ENCODE data around the gene CDC73.
"Not testable (repeated sequence)": the region's sequence is repeated elsewhere in the genome, so short reads cannot be mapped to it uniquely, and the experiment has no call there.

CDC73 gene

GRCh38 chr1:193181985-193182384, 60.2 kb downstream of the CDC73 start:
- DNase-seq: no peak

GRCh38 chr1:193183019-193183627, 61.3 kb downstream of the CDC73 start:
- DNase-seq: no peak

DNA sequence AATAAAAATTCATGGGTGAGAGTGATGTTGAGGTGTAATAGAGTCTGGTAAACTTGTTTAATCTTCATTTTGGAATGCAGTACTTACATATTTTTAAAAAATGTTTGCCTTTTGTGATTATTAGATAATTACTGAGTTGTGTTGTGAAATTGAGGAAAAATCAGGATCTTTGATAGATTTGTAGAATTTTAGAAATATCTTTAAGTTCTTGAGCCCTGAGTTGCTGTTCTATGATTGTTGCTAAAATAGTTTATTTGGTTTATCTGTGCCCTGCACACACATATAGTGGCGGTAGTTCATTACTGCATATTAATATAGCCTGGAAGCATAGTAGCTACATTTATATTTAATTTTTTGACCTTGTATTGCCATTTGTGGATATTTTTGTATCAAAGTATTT, 62.9 kb downstream of the CDC73 start:
- no peak for DNase-seq

DNA sequence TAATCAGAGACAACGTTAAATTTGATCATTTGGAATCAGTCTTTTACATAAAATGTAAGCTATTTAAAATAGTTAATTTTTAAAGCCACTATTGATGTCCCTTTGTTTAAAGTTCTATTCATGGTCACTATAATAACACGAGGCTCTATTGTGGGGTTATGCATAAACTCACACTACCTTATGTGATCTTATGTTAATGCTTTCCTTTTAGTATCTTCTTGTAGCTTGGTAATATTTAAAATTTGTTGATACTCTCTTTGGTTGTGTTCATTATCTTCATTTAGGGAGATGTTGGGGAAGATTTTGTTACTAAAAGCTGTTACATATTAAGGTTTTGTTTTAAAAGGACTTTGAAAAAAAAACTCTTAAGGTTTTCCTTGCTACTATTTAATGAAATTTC, 63.4 kb downstream of the CDC73 start:
- no peak for DNase-seq

DNA sequence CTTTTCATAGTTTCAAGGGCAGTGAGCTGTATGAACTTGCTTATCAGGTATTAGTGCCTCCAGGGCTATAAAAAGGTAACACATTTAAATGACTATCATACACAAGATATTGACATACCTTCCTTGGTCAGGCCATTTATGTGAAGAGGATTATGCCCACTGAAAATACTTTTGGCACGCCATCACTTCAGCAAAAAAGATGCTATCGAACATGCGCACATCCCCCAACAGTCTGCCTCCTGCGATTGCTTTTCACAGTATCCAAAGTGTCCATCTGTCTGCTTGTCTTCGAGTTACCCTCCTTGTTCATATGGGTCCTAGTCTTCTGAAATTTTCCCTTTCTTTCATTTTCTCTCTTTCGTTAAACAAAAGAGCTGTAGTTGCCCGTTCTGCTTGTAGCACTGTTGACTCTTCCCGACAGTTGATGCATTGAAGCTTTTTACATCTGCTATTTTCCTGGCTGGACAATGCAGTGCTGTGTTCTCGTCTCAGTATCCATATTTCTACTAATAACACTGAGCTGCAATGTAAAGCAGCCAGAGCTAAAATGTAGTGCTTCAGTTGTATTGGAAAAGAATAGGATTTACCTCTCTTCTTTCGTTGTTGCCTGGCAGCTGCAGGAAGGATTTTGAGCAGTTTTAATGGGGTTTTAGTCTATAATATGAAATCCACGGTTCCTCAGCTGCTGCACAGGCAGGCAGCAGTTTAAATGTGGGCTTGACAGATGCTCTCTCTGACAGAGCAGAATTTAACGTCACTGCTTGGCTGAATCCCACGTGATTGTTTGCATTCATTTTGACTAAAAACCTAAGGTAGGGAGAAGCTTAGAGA, 64.3 kb downstream of the CDC73 start, which contains the start of gene B3GALT2:
TSS of gene B3GALT2 (minus strand) at position 713 of the 831 bp plus-strand sequence. CDS start 5,051 bp downstream, outside the sequence.
- DNase-seq: peak; percentile 13

DNA sequence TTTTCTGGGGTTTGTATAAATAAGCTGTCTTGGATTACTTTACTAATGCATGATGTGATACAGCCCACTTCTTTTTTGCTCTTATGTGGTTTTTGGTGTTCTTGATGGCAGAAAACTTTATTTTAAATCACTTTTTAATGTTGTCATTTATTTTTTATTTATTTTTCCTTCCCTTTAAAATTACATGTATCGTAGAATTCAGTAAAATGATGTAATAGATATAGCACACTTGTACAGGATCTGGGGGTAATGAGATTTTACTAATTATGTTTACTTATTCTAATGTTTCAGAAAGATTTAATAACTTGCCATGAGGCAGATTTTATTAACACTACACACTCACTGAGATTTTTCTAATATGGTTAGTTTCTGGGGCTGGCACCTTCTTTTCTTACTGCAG, 65.3 kb downstream of the CDC73 start:
- no peak for DNase-seq

GRCh38 chr1:193188915-193189314, 67.1 kb downstream of the CDC73 start:
- not testable (repeated sequence) for DNase-seq

- DNase-seq: no peak
Observed at GRCh38 chr1:193189442-193190095, 67.7 kb downstream of the CDC73 start.

GRCh38 chr1:193190096-193190744, 68.4 kb downstream of the CDC73 start:
- no peak for DNase-seq

- DNase-seq: no peak
Observed at GRCh38 chr1:193192586-193192985, 70.8 kb downstream of the CDC73 start.

DNA sequence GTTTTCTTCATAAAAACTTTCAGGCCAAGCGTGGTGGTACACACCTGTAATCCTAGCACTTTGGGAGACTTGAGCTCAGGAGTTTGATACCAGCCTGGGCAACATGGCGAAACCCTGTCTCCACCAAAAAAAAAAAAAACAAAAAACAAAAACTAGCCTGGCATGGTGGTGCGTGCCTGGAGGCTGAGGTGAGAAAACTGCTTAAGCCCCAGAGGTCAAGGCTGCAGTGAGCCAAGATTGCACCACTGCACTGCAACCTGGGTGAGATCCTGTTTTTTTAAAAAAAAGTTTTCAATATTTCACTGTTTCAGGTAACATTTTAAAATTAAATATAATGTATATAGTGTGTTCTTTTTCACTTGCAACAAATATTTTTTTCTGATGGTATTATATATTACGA, 78.1 kb downstream of the CDC73 start:
- DNase-seq: no peak

GRCh38 chr1:193201021-193201420, 79.2 kb downstream of the CDC73 start:
- DNase-seq: no peak

GRCh38 chr1:193210996-193211395, 89.2 kb downstream of the CDC73 start:
- no peak for DNase-seq

DNA sequence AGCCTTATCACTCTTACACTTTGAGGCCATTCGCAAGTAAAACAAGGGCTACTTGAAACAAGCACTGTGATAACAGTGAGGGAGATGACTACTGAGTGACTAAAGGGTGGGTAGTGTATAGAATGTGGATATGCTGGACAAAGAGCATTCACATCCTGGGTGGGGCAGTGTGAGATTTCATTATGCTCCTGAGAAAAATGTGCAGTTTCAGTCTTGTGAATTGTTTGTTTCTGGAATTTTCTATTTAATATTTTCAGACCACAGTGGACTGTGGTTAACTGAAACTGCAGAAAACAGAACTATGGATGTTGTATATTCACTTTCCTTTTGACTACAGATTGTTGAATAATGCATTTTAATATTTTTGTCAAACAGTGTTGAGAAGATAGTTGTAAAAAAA, 89.7 kb downstream of the CDC73 start:
- DNase-seq: no peak

DNA sequence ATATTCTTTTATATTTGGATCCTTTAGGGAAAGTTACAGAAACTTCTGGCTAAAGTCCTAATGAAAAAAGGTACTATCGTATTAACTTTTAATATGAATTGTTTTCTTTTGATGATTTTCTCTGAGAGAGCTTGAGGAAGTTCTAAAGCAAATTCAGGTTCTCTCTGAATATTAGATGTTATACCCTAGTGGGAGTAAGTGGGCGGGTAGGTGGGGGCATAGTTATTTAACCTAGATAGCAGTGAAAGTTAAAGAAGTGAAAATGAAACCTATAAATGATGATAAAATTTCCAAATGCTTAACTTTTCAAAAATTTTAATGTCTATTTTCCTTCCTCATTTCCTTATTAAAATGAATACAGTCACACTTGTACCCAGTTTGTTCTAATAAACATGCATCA, 90.8 kb downstream of the CDC73 start:
- no peak for DNase-seq

- no peak for DNase-seq
Observed at GRCh38 chr1:193213998-193214397, 92.2 kb downstream of the CDC73 start.

- no peak for DNase-seq
Observed at GRCh38 chr1:193216920-193217319, 95.1 kb downstream of the CDC73 start.

DNA sequence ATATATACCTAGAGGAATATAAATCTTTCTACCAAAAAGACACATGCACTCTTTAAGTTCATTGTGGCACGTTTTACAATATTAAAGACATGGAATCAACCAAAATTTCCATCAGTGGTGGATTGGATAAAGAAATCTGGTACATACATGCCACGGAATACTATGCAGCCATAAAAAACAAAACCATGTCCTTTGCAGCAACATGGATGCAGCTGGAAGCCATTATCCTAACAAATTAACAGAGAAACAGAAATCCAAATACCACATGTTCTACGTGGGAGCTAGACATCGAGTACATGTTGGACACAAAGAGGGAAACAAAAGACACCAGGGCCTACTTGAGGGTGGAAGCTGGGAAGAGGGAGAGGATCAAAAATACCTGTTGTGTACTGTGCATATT, 97.6 kb downstream of the CDC73 start:
- no peak for DNase-seq

- DNase-seq: no peak
Observed at GRCh38 chr1:193221651-193222050, 99.8 kb downstream of the CDC73 start.

DNA sequence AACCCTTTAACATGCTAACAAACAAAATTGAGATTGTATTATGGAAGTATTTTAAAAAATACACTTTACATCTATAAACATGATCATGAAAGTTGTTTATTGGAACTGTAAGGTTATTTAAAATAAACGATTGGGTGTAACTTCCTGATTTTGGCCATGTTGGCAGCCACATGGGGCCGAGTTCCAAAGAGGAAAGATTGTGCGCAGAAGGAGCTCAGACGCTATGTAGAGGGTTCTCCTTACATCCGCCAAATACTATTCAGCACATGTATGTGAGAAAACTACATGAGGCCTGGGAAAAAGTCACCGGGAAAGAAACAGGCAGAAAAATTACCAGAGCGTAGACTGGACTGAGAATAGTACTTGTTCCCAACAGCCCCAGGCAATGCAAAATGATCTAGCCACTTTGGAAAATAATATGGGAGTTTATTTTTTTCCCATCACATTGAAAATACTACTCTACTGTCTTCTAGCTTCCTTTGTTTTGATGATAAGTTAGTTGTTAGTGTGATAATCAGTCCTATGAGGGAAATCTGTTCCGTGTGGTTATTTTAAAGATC, 100.3 kb downstream of the CDC73 start:
- DNase-seq: no peak

- no peak for DNase-seq
Observed at GRCh38 chr1:193229136-193229535, 107.3 kb downstream of the CDC73 start.

DNA sequence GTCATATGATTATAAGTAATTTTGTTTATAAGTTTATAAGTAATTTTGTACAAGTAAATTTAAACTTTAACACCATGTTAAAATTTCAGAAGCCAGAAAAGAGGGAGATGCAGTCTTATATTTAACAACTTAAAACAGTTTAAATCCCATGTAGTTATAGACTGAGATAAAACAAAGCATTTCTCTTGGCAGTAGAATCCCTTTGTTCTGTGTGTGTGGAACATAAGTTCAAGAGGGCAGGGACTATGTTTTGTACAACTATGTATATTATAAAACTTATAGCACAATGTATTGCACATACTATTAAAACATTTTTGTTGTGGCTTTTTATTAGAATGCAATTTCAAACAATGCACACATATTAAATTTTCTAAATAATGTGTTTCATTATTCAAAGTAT, 109.3 kb downstream of the CDC73 start:
- not testable (repeated sequence) for DNase-seq

DNA sequence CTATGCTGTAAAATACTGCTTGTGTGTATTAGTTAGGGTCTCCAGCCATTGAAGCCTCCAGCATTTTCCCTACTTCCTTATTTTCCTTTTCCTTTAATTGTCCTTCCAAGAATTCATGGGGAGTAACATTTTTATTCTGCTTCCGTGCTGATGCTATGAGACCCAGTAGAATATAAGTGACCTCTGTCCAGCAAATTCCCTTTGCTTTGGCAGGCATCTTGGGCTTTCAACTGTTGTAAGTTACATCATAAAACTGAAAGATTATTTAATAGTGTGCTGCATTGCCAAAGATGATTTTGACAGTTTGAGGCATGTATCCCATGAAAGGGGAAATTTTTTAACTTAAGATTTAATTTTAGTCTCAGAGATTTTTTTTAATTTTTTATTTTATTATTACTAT, 112.7 kb downstream of the CDC73 start:
- no peak for DNase-seq

Data from activated CD4-positive, alpha-beta T cell treated with anti-CD3 and anti-CD28 coated beads, Interleukin-2, amount 50 U/mL, for 1 hour (primary cell).